ENCODE results near the gene LEMD2.

DNA sequence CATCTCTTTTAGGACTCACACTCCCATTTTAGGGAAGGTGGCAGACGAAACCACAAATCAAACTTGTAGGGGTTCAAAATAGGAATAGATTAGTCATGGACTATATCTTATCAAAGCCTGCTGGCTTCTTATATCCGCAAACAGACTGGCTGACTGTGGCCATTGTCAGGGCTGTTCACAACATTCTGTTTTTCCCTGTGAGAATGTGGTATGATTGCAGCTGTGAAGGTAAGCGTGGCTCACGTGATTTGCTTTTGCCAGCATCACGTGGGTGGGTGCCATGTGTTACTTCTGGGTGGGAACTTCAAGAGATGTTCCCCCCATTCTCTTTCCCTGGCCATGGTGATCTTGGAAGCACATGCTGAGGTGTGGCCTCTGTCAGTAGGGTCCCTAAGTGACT is 48.1 kb downstream of the LEMD2 start:
- TF ChIP-seq, protein P1, sequence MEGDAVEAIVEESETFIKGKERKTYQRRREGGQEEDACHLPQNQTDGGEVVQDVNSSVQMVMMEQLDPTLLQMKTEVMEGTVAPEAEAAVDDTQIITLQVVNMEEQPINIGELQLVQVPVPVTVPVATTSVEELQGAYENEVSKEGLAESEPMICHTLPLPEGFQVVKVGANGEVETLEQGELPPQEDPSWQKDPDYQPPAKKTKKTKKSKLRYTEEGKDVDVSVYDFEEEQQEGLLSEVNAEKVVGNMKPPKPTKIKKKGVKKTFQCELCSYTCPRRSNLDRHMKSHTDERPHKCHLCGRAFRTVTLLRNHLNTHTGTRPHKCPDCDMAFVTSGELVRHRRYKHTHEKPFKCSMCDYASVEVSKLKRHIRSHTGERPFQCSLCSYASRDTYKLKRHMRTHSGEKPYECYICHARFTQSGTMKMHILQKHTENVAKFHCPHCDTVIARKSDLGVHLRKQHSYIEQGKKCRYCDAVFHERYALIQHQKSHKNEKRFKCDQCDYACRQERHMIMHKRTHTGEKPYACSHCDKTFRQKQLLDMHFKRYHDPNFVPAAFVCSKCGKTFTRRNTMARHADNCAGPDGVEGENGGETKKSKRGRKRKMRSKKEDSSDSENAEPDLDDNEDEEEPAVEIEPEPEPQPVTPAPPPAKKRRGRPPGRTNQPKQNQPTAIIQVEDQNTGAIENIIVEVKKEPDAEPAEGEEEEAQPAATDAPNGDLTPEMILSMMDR (conservative IDR thresholded peaks at IDR 0.05) = no peak
- no peak for TF ChIP-seq EZH2 (IDR thresholded peaks at IDR 0.05; ENCODE audit: low read depth)

Measured in PC-9 (cell line).